Osteocyte (in vitro differentiated cells): ENCODE data around the gene C9orf153. TPM values are rescaled to one million over a fixed set of nuclear protein-coding genes. Genes with fewer than 3 reads are reported as not detected.

Experiments
- DNase-seq: peaks from one replicate; pipeline ENCODE4 v3.0.0; 2021; ENCODE audit warnings: mixed read lengths; ENCODE audit not compliant: unreplicated experiment; ENCODE audit errors: extremely low spot score
- H3K27ac Mint-ChIP-seq: one replicate; pipeline ENCODE4 v1.8.0; 2021; ENCODE audit warnings: mild to moderate bottlenecking, mixed read lengths; ENCODE audit not compliant: unreplicated experiment
- H3K27me3 Mint-ChIP-seq: one replicate; pipeline ENCODE4 v1.8.0; 2021; ENCODE audit warnings: mixed read lengths; ENCODE audit not compliant: unreplicated experiment
- H3K36me3 Mint-ChIP-seq: one replicate; pipeline ENCODE4 v1.8.0; 2021; ENCODE audit warnings: mixed read lengths; ENCODE audit not compliant: unreplicated experiment
- H3K4me1 Mint-ChIP-seq: one replicate; pipeline ENCODE4 v1.8.0; 2021; ENCODE audit warnings: mixed read lengths; ENCODE audit not compliant: unreplicated experiment
- H3K4me3 Mint-ChIP-seq: one replicate; pipeline ENCODE4 v1.8.0; 2021; ENCODE audit warnings: mild to moderate bottlenecking, moderate library complexity, mixed read lengths; ENCODE audit not compliant: unreplicated experiment
- H3K9me3 Mint-ChIP-seq: one replicate; pipeline ENCODE4 v1.8.0; 2021; ENCODE audit warnings: mixed read lengths; ENCODE audit not compliant: unreplicated experiment
- total RNA-seq: library from RNA; stranded (reverse); gene quantifications from 2 replicates; pipeline ENCODE4 v1.2.1, GENCODE V29; 2021
- TF ChIP-seq, protein P1 (sequence below): fragments of 200-600 bp; sonication (generic); IDR thresholded peaks from 2 replicates; pipeline ENCODE4 v1.5.0; 2021; ENCODE audit warnings: antibody characterized with exemption, mild to moderate bottlenecking, moderate library complexity

C9orf153 gene
- total RNA-seq, 1 donor from 2014 or later = 0.40 TPM

DNA sequence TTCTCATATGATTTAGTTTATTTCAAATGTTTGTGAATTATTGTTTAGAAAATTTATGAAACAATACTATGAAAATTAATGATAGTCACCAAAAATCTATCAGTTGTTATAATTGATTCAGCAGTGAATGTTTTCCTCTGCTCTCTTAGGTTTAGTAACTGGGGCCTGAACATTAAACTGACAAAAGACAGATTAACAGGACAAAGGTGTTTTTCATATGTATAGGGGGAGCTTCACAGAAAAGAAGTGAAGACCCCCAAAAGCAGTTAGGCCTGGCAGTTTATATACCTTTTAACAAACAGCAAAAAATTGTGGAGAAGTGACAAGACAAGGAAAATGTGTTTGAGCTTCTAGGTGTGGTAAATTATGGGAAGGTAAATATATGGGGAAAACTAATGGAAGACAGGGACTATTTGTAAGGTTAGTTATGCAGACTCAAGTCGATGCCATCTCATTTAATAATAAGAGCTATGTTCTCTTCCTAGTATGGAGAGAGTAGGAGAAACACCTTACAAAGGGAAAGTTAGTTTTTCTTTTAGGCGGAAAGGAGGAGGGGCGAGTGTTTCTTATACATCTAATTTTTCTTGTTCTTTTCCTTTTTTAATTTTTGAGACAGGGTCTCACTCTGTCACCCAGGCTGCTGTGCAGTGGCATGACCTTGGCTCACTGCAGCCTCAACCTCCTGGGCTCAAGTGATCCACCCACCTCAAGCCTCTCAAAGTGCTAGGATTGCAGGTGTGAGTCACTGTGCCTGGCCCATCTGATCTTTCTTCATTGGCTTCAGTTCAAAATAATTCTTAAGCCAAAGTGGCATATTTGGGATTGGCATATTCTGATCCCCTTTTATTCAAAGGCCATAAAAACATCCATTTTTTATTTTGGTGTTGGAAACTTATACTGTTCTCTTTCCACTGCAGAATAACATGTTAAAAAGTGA, 77.8 kb downstream of the C9orf153 start:
- Mint-ChIP-seq H3K36me3 (no peaks in the 10 kb centered on the region), H3K4me1 (peaks cover 2% of the 10 kb centered on the region), H3K27me3 (peaks cover 21% of the 10 kb centered on the region)

DNA sequence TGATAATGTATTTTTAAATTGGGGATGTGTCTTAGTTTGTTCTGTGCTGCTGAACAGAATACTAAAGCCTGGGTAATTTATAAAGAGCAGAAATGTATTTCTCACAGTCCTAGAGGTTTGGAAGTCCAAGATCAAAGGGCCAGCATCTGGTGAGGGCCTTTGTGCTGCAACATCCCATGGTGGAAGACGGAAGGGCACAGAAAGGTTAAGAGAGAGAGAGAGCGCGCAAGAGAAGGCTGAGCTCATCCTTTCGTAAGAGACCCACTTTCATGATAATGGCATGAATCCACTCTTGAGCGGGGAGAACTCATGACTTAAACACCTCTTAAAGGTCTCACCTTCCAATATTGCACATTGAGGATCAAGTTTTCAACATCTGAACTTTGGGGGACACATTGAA, 81.0 kb downstream of the C9orf153 start:
- DNase-seq = no peak
- H3K27me3 Mint-ChIP-seq = peaks cover 11% of the 10 kb centered on the region

More for the DNA sequence above, 77.8 kb downstream of the C9orf153 start:
- no peak overlapping the region for H3K4me3 Mint-ChIP-seq
- TF ChIP-seq, protein P1, sequence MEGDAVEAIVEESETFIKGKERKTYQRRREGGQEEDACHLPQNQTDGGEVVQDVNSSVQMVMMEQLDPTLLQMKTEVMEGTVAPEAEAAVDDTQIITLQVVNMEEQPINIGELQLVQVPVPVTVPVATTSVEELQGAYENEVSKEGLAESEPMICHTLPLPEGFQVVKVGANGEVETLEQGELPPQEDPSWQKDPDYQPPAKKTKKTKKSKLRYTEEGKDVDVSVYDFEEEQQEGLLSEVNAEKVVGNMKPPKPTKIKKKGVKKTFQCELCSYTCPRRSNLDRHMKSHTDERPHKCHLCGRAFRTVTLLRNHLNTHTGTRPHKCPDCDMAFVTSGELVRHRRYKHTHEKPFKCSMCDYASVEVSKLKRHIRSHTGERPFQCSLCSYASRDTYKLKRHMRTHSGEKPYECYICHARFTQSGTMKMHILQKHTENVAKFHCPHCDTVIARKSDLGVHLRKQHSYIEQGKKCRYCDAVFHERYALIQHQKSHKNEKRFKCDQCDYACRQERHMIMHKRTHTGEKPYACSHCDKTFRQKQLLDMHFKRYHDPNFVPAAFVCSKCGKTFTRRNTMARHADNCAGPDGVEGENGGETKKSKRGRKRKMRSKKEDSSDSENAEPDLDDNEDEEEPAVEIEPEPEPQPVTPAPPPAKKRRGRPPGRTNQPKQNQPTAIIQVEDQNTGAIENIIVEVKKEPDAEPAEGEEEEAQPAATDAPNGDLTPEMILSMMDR = no peak
- no peak for DNase-seq
- H3K27ac Mint-ChIP-seq = no peak overlapping the region
- H3K9me3 Mint-ChIP-seq = no peaks in the 10 kb centered on the region

DNA sequence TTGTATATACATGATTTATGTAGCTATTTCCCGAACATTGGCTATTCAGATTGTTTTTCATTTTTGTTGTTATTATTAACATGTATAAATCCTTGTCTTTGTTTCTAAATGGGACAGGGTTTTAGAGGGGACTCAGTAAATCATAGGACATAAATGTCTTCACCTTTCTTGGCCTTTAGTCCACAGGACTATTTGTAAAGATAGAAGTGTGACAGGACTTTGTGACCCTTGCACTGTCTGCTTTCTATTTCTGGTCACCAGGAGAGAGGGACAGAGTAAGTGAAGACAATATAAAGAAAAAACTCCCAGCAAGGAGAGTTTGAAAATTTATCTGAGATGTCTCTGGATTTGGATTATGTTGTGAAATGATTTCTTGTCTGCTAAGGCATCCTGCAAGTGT, 81.5 kb downstream of the C9orf153 start:
- no peak for DNase-seq
- no peaks in the 10 kb centered on the region for H3K9me3 Mint-ChIP-seq
- TF ChIP-seq, protein P1 = no peak
- H3K36me3 Mint-ChIP-seq = no peaks in the 10 kb centered on the region
- H3K4me1 Mint-ChIP-seq = no peaks in the 10 kb centered on the region
- peaks cover 11% of the 10 kb centered on the region for H3K27me3 Mint-ChIP-seq
- no peak overlapping the region for H3K4me3 Mint-ChIP-seq
- H3K27ac Mint-ChIP-seq = no peak overlapping the region

More for the DNA sequence above, 81.0 kb downstream of the C9orf153 start:
- Mint-ChIP-seq H3K27ac (no peak overlapping the region), H3K36me3 (no peaks in the 10 kb centered on the region), H3K4me3 (no peak overlapping the region), H3K9me3 (no peaks in the 10 kb centered on the region), H3K4me1 (no peaks in the 10 kb centered on the region)
- TF ChIP-seq, protein P1 = no peak

DNA sequence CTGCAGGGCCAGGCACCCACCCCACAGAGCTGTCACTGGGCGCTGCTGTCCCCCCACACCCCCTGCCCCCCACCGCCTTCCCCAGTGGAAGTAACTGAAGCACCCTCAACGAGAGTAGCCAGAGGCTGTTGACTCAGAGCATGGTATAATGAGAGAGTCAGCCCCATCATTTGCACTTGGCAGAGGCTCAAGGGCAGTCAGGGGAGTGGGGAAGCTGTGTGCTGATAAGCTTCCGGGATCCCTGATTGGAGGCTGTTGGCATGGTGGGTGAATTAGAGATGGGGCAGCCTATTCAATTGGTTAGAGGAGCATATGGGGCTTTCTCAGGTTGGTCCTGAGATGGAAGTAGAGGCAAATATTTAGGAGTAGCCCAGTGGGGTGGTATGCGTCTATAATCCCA, 83.0 kb downstream of the C9orf153 start:
- peak; percentile 56 for DNase-seq
- TF ChIP-seq, protein P1 = no peak
- no peaks in the 10 kb centered on the region for H3K4me1 Mint-ChIP-seq
- H3K9me3 Mint-ChIP-seq = peaks cover 3% of the 10 kb centered on the region
- no peak overlapping the region for H3K4me3 Mint-ChIP-seq
- H3K27ac Mint-ChIP-seq = no peak overlapping the region
- no peaks in the 10 kb centered on the region for H3K36me3 Mint-ChIP-seq
- peaks cover 15% of the 10 kb centered on the region for H3K27me3 Mint-ChIP-seq

DNA sequence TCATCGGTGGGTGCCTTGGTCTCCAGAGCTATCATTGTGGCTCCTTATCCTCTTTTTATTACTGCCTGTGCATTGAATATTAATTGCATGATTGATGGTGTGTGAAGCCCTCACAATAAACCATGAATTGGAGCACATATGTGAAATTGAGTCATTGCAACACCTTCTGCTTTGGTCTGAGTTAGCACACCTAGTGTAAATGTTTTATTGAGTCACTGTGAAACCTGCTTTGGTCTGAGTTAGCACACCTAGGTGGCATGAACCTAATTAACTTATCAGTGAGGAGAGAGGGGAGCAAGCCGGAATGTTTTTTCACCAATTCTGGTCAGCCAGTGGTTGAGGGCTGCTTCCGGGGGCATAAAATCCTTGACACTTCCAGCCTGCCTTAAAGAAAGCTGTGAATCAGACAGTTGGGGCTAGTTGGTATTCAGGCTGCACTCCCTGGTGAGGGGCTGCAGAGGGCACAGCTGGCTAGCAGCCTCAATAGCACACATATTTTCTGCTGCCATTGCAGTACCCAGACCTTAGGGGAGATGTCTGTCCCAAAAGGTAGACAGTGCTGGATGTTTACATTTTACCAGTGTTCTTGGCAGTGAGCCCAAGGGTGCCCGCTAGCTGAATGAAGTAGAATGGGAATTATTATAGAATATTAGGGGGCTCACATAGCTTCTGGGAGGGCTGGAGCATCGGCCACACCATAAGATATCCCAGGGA, 83.6 kb downstream of the C9orf153 start:
- Mint-ChIP-seq H3K9me3 (peaks cover 5% of the 10 kb centered on the region), H3K27me3 (peaks cover 17% of the 10 kb centered on the region), H3K27ac (no peak overlapping the region), H3K4me3 (no peak overlapping the region), H3K4me1 (no peaks in the 10 kb centered on the region), H3K36me3 (no peaks in the 10 kb centered on the region)
- TF ChIP-seq, protein P1 = no peak
- peak; percentile 34 for DNase-seq
